ENCODE measurements around the gene RXFP1.

RXFP1 gene

GRCh38 chr4:158678767-158679166, 157.1 kb downstream of the RXFP1 start:
- DNase-seq, result no peak

DNA sequence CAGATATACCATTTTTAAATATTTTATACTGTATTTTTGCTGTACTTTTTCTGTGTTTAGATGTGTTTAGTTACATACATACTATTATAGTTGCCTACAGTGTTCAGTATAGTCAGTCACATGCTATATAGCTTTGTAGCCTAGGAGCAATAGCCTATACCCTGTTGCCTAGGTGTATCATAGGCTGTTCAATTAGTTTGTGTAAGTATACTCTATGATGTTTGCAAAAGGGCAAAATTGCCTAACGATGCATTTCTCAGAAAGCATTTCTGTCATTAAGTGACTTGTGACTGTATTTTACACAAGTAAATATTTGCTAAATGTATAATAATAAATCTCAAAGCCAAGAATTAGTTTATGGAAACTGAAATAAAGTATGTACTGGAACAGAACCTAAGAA, 159.9 kb downstream of the RXFP1 start:
- DNase-seq, result no peak

DNA sequence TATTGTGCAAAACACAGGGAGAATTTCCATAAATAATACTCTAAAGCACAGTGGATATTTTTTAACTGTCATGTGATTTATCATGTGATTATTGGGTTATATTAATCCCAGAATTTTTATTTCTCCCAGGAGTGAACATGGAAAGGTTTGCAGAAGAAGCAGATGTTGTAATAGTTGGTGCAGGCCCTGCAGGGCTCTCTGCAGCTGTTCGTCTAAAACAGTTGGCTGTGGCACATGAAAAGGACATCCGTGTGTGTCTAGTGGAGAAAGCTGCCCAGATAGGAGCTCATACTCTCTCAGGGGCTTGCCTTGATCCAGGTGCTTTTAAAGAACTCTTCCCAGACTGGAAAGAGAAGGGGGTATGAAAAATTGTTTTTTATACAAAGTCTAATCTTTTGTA, 160.4 kb downstream of the RXFP1 start:
- no peak for DNase-seq

DNA sequence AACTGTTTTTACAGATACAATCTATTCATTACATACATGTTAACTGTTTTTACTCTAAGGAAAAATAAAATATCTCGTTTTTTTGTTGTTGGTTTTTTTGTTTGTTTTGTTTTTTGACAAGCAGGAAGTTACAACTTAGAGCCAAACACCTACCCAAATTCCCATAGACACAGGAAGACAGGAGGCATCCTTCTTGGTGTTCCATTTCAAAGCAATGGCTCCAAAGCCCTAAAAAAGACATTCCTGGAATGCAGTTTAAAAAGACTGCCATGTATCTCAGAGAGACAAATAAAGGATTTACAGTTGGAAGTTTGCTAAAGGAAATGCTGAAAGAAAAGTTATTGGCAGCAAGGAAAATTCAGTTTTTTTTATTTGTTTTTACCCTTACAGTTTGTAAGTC, 167.1 kb downstream of the RXFP1 start:
- DNase-seq, result no peak

Measured in NCI-H526 treated with DMSO at 0.1 percent for 48 hours (cell line).